ENCODE measurements around the gene CLEC16A. TPM values are rescaled to one million over a fixed set of nuclear protein-coding genes. Genes with fewer than 3 reads are reported as not detected.

Gene CLEC16A
- total RNA-seq, 2 donors from 2014 or later: 46.6 to 47.6 TPM

DNA sequence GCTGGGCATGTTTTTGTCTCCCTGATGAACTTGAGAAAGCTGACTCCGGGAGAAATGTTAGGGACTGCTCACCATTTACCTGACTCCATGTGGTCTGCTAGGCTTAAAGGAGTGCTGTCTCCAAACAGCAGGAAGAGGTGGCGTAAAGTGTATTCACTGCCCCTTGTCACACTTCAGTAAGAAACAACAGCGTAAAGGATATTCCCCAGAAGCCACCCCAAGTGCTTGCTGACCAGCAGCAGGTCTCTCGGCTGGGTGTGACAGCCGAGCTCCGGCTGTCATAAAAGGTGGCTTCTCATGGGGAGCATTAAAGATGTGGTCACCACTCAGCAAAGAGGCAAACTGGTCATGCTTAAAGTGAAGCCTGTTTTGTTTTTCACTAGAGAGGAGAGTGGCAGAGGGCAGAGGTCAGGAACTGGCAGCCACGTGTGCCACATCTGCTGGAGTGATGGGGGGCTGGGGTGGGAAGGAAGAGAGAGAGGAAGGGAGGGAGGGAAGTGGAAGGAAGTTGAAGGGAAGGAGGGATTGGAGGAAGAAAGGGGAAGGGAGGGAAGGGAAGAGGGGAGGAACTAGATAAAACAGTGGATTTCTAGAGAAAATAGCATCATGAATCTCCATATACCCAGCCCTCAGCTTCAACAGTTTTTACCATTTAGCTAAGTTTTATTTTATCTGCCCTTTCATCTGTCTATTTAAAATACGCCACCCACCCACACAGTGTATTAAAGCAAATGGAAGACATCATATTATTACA, 119.3 kb downstream of the CLEC16A start:
- Histone ChIP-seq H3K36me3 (peaks cover 18% of the 10 kb centered on the region), H3K27me3 (replicated peaks; ENCODE audit: insufficient read depth) (no peaks in the 10 kb centered on the region), H3K27ac (no peak overlapping the region), H3K4me3 (no peak overlapping the region), H3K4me1 (ENCODE audit: control insufficient read depth in 1 of 2, low read depth in 2 of 2) (no peaks in the 10 kb centered on the region), H3K9me3 (no peaks in the 10 kb centered on the region)
- no peak for DNase-seq (ENCODE audit: low spot score)
- ATAC-seq (ENCODE audit: insufficient number of reproducible peaks, low FRiP score, low read depth): no peak
- TF ChIP-seq, protein P1, sequence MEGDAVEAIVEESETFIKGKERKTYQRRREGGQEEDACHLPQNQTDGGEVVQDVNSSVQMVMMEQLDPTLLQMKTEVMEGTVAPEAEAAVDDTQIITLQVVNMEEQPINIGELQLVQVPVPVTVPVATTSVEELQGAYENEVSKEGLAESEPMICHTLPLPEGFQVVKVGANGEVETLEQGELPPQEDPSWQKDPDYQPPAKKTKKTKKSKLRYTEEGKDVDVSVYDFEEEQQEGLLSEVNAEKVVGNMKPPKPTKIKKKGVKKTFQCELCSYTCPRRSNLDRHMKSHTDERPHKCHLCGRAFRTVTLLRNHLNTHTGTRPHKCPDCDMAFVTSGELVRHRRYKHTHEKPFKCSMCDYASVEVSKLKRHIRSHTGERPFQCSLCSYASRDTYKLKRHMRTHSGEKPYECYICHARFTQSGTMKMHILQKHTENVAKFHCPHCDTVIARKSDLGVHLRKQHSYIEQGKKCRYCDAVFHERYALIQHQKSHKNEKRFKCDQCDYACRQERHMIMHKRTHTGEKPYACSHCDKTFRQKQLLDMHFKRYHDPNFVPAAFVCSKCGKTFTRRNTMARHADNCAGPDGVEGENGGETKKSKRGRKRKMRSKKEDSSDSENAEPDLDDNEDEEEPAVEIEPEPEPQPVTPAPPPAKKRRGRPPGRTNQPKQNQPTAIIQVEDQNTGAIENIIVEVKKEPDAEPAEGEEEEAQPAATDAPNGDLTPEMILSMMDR (IDR thresholded peaks at IDR 0.05): no peak

DNA sequence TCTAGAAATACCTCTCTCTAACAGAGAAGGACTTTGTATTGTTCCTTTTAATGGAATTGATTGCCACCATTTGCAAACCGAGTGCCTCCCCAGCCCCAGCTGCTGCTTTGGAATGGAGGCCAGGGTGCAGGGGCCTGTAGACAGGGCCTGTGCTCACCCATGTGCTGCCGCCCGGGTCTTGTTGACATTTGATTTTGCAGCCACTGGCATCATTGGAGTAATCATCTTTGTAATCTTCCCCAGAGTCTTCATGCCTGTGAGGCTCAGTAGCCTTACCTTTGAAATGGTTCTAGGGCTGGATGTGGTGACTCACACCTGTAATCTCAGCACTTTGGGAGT, 119.8 kb downstream of the CLEC16A start:
- no peaks in the 10 kb centered on the region for H3K27me3 ChIP-seq (replicated peaks; ENCODE audit: insufficient read depth)
- DNase-seq (ENCODE audit: low spot score) (no peak), ATAC-seq (ENCODE audit: insufficient number of reproducible peaks, low FRiP score, low read depth) (no peak)
- no peak overlapping the region for H3K27ac ChIP-seq
- no peak overlapping the region for H3K4me3 ChIP-seq
- H3K36me3 ChIP-seq: peaks cover 18% of the 10 kb centered on the region
- H3K4me1 ChIP-seq (ENCODE audit: control insufficient read depth in 1 of 2, low read depth in 2 of 2): no peaks in the 10 kb centered on the region
- TF ChIP-seq, protein P1 (IDR thresholded peaks at IDR 0.05): no peak
- no peaks in the 10 kb centered on the region for H3K9me3 ChIP-seq

DNA sequence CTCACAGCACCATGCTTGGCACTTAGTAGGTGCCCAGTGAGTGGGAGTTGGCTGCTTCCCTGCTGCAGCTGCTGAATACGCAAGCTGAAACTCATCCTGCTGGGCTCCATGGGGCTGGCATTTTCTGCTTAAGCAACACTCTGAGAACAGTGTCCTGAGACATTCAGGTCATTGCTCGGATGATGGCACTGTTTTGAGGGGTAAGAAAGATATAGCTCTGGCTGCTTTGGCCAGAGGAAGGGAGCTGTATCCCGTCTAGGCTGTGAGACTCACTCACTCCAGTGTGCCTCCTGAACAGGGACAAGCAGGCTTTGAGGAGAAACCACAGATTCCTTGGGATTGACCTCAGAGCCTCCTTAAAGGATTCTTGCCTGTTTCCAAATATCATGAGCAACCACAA, 120.5 kb downstream of the CLEC16A start:
- Histone ChIP-seq H3K9me3 (no peaks in the 10 kb centered on the region), H3K27ac (no peak overlapping the region), H3K4me1 (ENCODE audit: control insufficient read depth in 1 of 2, low read depth in 2 of 2) (no peaks in the 10 kb centered on the region), H3K27me3 (replicated peaks; ENCODE audit: insufficient read depth) (no peaks in the 10 kb centered on the region), H3K4me3 (no peak overlapping the region), H3K36me3 (peaks cover 18% of the 10 kb centered on the region)
- DNase-seq (ENCODE audit: low spot score) (no peak), ATAC-seq (ENCODE audit: insufficient number of reproducible peaks, low FRiP score, low read depth) (no peak)
- TF ChIP-seq, protein P1 (IDR thresholded peaks at IDR 0.05): no peak

DNA sequence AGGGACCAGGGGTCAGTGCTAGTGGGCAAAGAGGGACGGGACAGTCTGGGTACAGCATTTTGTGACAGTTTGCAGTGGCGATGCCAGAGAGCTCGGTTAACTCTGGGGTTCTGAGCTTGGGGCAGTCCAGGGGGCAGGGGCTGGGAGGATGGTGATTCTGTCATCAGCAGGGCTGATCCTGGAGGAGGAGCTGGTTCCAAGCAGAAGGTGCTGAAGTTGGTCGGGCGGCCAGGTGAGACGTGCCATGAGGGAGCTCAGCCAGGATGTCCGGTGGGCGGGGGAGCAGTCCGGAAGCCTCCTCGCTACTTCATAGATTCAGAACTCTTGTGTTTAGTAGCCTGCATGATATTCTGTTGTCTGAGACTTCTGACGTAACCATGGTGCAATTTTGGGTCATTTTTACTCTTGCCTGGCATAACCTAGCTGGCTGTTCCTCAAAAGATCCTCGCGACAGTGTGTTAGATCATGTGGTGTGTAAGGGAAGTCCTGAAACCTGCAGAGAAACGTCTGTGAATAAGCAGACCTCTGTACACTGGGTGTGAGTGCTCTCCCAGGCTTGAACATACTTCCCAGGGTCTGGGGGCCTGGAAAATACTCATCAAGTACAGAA, 122.0 kb downstream of the CLEC16A start:
- DNase-seq (ENCODE audit: low spot score) (no peak), ATAC-seq (ENCODE audit: insufficient number of reproducible peaks, low FRiP score, low read depth) (no peak)
- Histone ChIP-seq H3K4me1 (ENCODE audit: control insufficient read depth in 1 of 2, low read depth in 2 of 2) (no peaks in the 10 kb centered on the region), H3K36me3 (peaks cover 12% of the 10 kb centered on the region), H3K27ac (no peak overlapping the region), H3K27me3 (replicated peaks; ENCODE audit: insufficient read depth) (no peaks in the 10 kb centered on the region), H3K9me3 (no peaks in the 10 kb centered on the region), H3K4me3 (no peak overlapping the region)
- TF ChIP-seq, protein P1 (IDR thresholded peaks at IDR 0.05): no peak

DNA sequence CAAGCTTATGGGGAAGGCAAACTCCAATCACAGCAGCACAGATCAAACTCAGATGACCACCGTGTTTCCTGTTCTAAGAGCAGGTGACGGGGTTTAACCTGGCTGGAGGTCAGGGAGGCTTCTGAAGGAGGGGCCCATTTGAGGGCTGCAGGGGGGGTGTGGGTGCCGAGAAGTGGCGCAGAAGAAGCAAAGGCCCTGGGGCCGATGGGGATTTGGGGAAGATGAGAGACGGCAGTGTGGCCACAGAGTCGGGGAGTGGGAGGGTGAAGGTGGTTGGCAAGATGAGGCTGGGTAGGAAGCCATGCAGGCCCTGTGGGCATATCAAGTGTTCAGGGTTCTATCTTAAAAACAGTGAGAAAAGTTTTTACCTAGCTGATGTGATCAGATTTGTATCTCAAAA, 122.9 kb downstream of the CLEC16A start:
- Histone ChIP-seq H3K4me3 (no peak overlapping the region), H3K27ac (no peak overlapping the region), H3K9me3 (no peaks in the 10 kb centered on the region), H3K36me3 (peaks cover 10% of the 10 kb centered on the region), H3K4me1 (ENCODE audit: control insufficient read depth in 1 of 2, low read depth in 2 of 2) (no peaks in the 10 kb centered on the region), H3K27me3 (replicated peaks; ENCODE audit: insufficient read depth) (no peaks in the 10 kb centered on the region)
- no peak for DNase-seq (ENCODE audit: low spot score)
- TF ChIP-seq, protein P1 (IDR thresholded peaks at IDR 0.05): no peak
- ATAC-seq (ENCODE audit: insufficient number of reproducible peaks, low FRiP score, low read depth): no peak
